ENCODE measurements around the gene AFF3.

The AFF3 gene

DNA sequence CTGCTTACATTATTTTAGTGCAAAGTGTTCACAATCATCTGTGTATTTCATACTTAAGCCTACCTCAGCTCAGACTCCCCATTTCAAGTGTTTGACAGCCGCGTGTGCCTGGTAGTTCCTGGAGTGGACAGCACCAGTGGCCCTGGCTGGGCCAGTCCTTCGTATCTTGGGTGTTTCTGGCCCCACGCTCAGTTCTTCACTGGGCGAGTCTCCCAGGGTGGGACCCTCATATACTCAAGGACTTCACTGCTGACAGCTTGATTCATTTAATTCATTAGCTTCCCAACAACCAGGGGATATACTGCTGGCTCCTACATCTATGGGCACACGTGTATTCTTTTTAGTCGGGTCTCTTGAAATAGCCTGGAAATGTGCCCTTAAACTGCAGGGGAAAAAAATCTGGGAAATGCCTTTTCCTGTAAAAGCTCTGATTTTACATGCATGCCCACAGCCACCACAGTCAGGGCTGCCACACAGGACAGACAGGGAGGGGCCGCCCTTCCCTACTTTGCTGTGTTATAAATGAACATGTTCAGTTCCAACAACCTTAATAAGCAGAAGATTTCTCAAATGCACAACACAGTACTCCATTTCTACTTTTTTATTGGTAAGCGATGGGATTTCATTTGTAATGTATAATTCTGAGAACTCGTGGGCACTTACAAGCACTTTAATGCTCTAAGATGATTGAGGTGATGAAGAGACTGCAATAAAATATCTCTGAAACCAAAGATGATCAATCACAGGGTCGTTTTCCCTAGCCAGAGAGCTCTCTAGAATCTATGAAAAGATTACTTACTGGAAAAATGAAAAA, 447.1 kb downstream of the AFF3 start:
- Histone ChIP-seq H3K4me2 (ENCODE audit: low read length) (no peak overlapping the region), H4K12ac (ENCODE audit: low read depth, low read length) (no peak overlapping the region), H3K4me1 (ENCODE audit: control insufficient read depth in 1 of 2, insufficient read depth in 2 of 2, low read length in 2 of 2) (peaks cover 0 to 2% of the 10 kb centered on the region in 2 experiments), H2BK12ac (ENCODE audit: low read length) (no peak overlapping the region), H2BK5ac (ENCODE audit: low read depth, low read length, poor library complexity) (no peak overlapping the region), H3K79me2 (ENCODE audit: control insufficient read depth, insufficient read depth, low read length, poor library complexity) (no peaks in the 10 kb centered on the region), H3K27me3 (ENCODE audit: insufficient read depth, low read length) (no peaks in the 10 kb centered on the region), H4K91ac (ENCODE audit: low read depth, low read length) (no peak overlapping the region), H3K79me1 (ENCODE audit: low read length) (no peaks in the 10 kb centered on the region), H3K18ac (ENCODE audit: low read length) (no peak overlapping the region), H2AK5ac (ENCODE audit: low read length) (no peak overlapping the region), H3K9me3 (ENCODE audit: insufficient read depth, low read depth, low read length) (no peaks in the 10 kb centered on the region), H3K36me3 (ENCODE audit: control insufficient read depth in 1 of 2, insufficient read depth in 2 of 2, low read length in 2 of 2) (no peaks in the 10 kb centered on the region), H2AFZ (ENCODE audit: insufficient read depth, low read length, poor library complexity) (no peak overlapping the region), H3K4me3 (ENCODE audit: low read depth, low read length) (no peak overlapping the region), H3K23ac (ENCODE audit: low read length) (no peak overlapping the region), H2BK120ac (ENCODE audit: insufficient read depth, low read length, poor library complexity) (no peak overlapping the region), H3K27ac (ENCODE audit: low read depth, low read length) (no peak overlapping the region), H3K4ac (ENCODE audit: low read depth, low read length) (no peak overlapping the region), H4K8ac (ENCODE audit: low read depth, low read length) (no peak overlapping the region), H3K9ac (ENCODE audit: low read length) (no peak overlapping the region), H3K14ac (ENCODE audit: low read length) (no peak overlapping the region)
- WGBS (ENCODE audit: extremely low coverage, insufficient coverage, insufficient read length), result no CpG with 5 or more reads among the region's 11 CpGs
- no peak for DNase-seq

- Histone ChIP-seq H3K79me2 (ENCODE audit: control insufficient read depth, insufficient read depth, low read length, poor library complexity) (no peaks in the 10 kb centered on the region), H2BK120ac (ENCODE audit: insufficient read depth, low read length, poor library complexity) (no peak overlapping the region), H2AK5ac (ENCODE audit: low read length) (no peak overlapping the region), H4K12ac (ENCODE audit: low read depth, low read length) (no peak overlapping the region), H3K14ac (ENCODE audit: low read length) (no peak overlapping the region), H3K18ac (ENCODE audit: low read length) (no peak overlapping the region), H3K79me1 (ENCODE audit: low read length) (no peaks in the 10 kb centered on the region), H3K4me1 (ENCODE audit: control insufficient read depth in 1 of 2, insufficient read depth in 2 of 2, low read length in 2 of 2) (peaks cover 0 to 2% of the 10 kb centered on the region in 2 experiments), H4K91ac (ENCODE audit: low read depth, low read length) (no peak overlapping the region), H3K4me3 (ENCODE audit: low read depth, low read length) (no peak overlapping the region), H2BK12ac (ENCODE audit: low read length) (no peak overlapping the region), H3K9ac (ENCODE audit: low read length) (no peak overlapping the region), H2BK5ac (ENCODE audit: low read depth, low read length, poor library complexity) (no peak overlapping the region), H3K36me3 (ENCODE audit: control insufficient read depth in 1 of 2, insufficient read depth in 2 of 2, low read length in 2 of 2) (no peaks in the 10 kb centered on the region), H3K27me3 (ENCODE audit: insufficient read depth, low read length) (no peaks in the 10 kb centered on the region), H4K8ac (ENCODE audit: low read depth, low read length) (no peak overlapping the region), H3K23ac (ENCODE audit: low read length) (no peak overlapping the region), H2AFZ (ENCODE audit: insufficient read depth, low read length, poor library complexity) (no peak overlapping the region), H3K4me2 (ENCODE audit: low read length) (no peak overlapping the region), H3K27ac (ENCODE audit: low read depth, low read length) (no peak overlapping the region), H3K4ac (ENCODE audit: low read depth, low read length) (no peak overlapping the region), H3K9me3 (ENCODE audit: insufficient read depth, low read depth, low read length) (no peaks in the 10 kb centered on the region)
- no CpG with 5 or more reads among the region's 7 CpGs for WGBS (ENCODE audit: extremely low coverage, insufficient coverage, insufficient read length)
- peak; percentile 39 to 62 for DNase-seq
Measured at GRCh38 chr2:99694331-99694730, 448.1 kb downstream of the AFF3 start.

- H4K91ac ChIP-seq (ENCODE audit: low read depth, low read length), result no peak overlapping the region
- no peak overlapping the region for H2BK12ac ChIP-seq (ENCODE audit: low read length)
- H3K9ac ChIP-seq (ENCODE audit: low read length), result no peak overlapping the region
- H3K4me3 ChIP-seq (ENCODE audit: low read depth, low read length), result no peak overlapping the region
- no peak for DNase-seq
- no peaks in the 10 kb centered on the region for H3K4me1 ChIP-seq (ENCODE audit: control insufficient read depth in 1 of 2, insufficient read depth in 2 of 2, low read length in 2 of 2)
- no peaks in the 10 kb centered on the region for H3K36me3 ChIP-seq (ENCODE audit: control insufficient read depth in 1 of 2, insufficient read depth in 2 of 2, low read length in 2 of 2)
- no peak overlapping the region for H4K12ac ChIP-seq (ENCODE audit: low read depth, low read length)
- H3K79me2 ChIP-seq (ENCODE audit: control insufficient read depth, insufficient read depth, low read length, poor library complexity), result no peaks in the 10 kb centered on the region
- no peaks in the 10 kb centered on the region for H3K79me1 ChIP-seq (ENCODE audit: low read length)
- H2AK5ac ChIP-seq (ENCODE audit: low read length), result no peak overlapping the region
- H3K4me2 ChIP-seq (ENCODE audit: low read length), result no peak overlapping the region
- no peak overlapping the region for H4K8ac ChIP-seq (ENCODE audit: low read depth, low read length)
- H2AFZ ChIP-seq (ENCODE audit: insufficient read depth, low read length, poor library complexity), result no peak overlapping the region
- no peak overlapping the region for H2BK5ac ChIP-seq (ENCODE audit: low read depth, low read length, poor library complexity)
- H3K18ac ChIP-seq (ENCODE audit: low read length), result no peak overlapping the region
- WGBS (ENCODE audit: extremely low coverage, insufficient coverage, insufficient read length), result no CpG with 5 or more reads among the region's 1 CpG
- no peaks in the 10 kb centered on the region for H3K9me3 ChIP-seq (ENCODE audit: insufficient read depth, low read depth, low read length)
- H3K27ac ChIP-seq (ENCODE audit: low read depth, low read length), result no peak overlapping the region
- H3K14ac ChIP-seq (ENCODE audit: low read length), result no peak overlapping the region
- H3K27me3 ChIP-seq (ENCODE audit: insufficient read depth, low read length), result no peaks in the 10 kb centered on the region
- no peak overlapping the region for H3K4ac ChIP-seq (ENCODE audit: low read depth, low read length)
- no peak overlapping the region for H2BK120ac ChIP-seq (ENCODE audit: insufficient read depth, low read length, poor library complexity)
- H3K23ac ChIP-seq (ENCODE audit: low read length), result no peak overlapping the region
Measured at GRCh38 chr2:99692785-99693184, 449.6 kb downstream of the AFF3 start.

GRCh38 chr2:99691926-99692325, 450.5 kb downstream of the AFF3 start:
- H2BK5ac ChIP-seq (ENCODE audit: low read depth, low read length, poor library complexity), result no peak overlapping the region
- H3K79me2 ChIP-seq (ENCODE audit: control insufficient read depth, insufficient read depth, low read length, poor library complexity), result no peaks in the 10 kb centered on the region
- no peak overlapping the region for H4K12ac ChIP-seq (ENCODE audit: low read depth, low read length)
- H2AK5ac ChIP-seq (ENCODE audit: low read length), result no peak overlapping the region
- H3K9ac ChIP-seq (ENCODE audit: low read length), result no peak overlapping the region
- no peak overlapping the region for H4K8ac ChIP-seq (ENCODE audit: low read depth, low read length)
- H3K4me2 ChIP-seq (ENCODE audit: low read length), result no peak overlapping the region
- H2BK120ac ChIP-seq (ENCODE audit: insufficient read depth, low read length, poor library complexity), result no peak overlapping the region
- H2BK12ac ChIP-seq (ENCODE audit: low read length), result no peak overlapping the region
- WGBS (ENCODE audit: extremely low coverage, insufficient coverage, insufficient read length), result no CpG with 5 or more reads among the region's 4 CpGs
- no peak overlapping the region for H3K27ac ChIP-seq (ENCODE audit: low read depth, low read length)
- no peak overlapping the region for H3K23ac ChIP-seq (ENCODE audit: low read length)
- DNase-seq, result no peak
- no peak overlapping the region for H4K91ac ChIP-seq (ENCODE audit: low read depth, low read length)
- no peak overlapping the region for H2AFZ ChIP-seq (ENCODE audit: insufficient read depth, low read length, poor library complexity)
- H3K4ac ChIP-seq (ENCODE audit: low read depth, low read length), result no peak overlapping the region
- H3K4me1 ChIP-seq (ENCODE audit: control insufficient read depth in 1 of 2, insufficient read depth in 2 of 2, low read length in 2 of 2), result no peaks in the 10 kb centered on the region
- H3K18ac ChIP-seq (ENCODE audit: low read length), result no peak overlapping the region
- no peaks in the 10 kb centered on the region for H3K36me3 ChIP-seq (ENCODE audit: control insufficient read depth in 1 of 2, insufficient read depth in 2 of 2, low read length in 2 of 2)
- H3K4me3 ChIP-seq (ENCODE audit: low read depth, low read length), result no peak overlapping the region
- no peak overlapping the region for H3K14ac ChIP-seq (ENCODE audit: low read length)
- no peaks in the 10 kb centered on the region for H3K79me1 ChIP-seq (ENCODE audit: low read length)
- no peaks in the 10 kb centered on the region for H3K9me3 ChIP-seq (ENCODE audit: insufficient read depth, low read depth, low read length)
- H3K27me3 ChIP-seq (ENCODE audit: insufficient read depth, low read length), result no peaks in the 10 kb centered on the region
